Neural crest cell (in vitro differentiated cells): ENCODE measurements around the gene ECE1. TPM values are rescaled to one million over a fixed set of nuclear protein-coding genes. Genes with fewer than 3 reads are reported as not detected.
A peak's percentile ranks its signal among the peaks of the same experiment; 100 is the strongest.
"Not testable (repeated sequence)": the region's sequence is repeated elsewhere in the genome, so short reads cannot be mapped to it uniquely, and the experiment has no call there.

ENCODE experiments used
- DNase-seq: peaks from one replicate; pipeline ENCODE4 v3.0.0; 2021; ENCODE audit warnings: low read depth, mixed read lengths, low spot score
- H3K27ac Mint-ChIP-seq: one replicate; pipeline ENCODE4 v1.8.0; 2021; ENCODE audit warnings: mild to moderate bottlenecking, mixed read lengths; ENCODE audit not compliant: unreplicated experiment
- H3K27me3 Mint-ChIP-seq: 2 replicates; pipeline ENCODE4 v1.8.0; 2021; ENCODE audit warnings: low read depth, mild to moderate bottlenecking, mixed read lengths
- H3K36me3 Mint-ChIP-seq: 2 replicates; pipeline ENCODE4 v1.8.0; 2021; ENCODE audit warnings: low read depth, mild to moderate bottlenecking, mixed read lengths
- H3K4me1 Mint-ChIP-seq: 2 replicates; pipeline ENCODE4 v1.8.0; 2021; ENCODE audit warnings: mixed read lengths
- H3K4me3 Mint-ChIP-seq: one replicate; pipeline ENCODE4 v1.8.0; 2021; ENCODE audit warnings: mild to moderate bottlenecking, mixed read lengths
- H3K9me3 Mint-ChIP-seq: 2 replicates; pipeline ENCODE4 v1.8.0; 2021; ENCODE audit warnings: mixed read lengths
- CTCF ChIP-seq: fragments of 200-600 bp; sonication (generic); conservative IDR thresholded peaks from 2 replicates; pipeline ENCODE4 v1.5.0; 2021; ENCODE audit warnings: antibody characterized with exemption, mild to moderate bottlenecking
- total RNA-seq: library from RNA; stranded (reverse); gene quantifications from 2 replicates; pipeline ENCODE4 v1.2.1, GENCODE V29; 2021

The ECE1 gene
- total RNA-seq, 1 donor from 2014 or later, result 40.3 TPM

GRCh38 chr1:21234779-21235178 lies 55.5 kb downstream of the ECE1 start:
- no peak for DNase-seq
- H3K27ac Mint-ChIP-seq, result no peak overlapping the region
- H3K36me3 Mint-ChIP-seq, result no peaks in the 10 kb centered on the region
- H3K4me1 Mint-ChIP-seq, result peaks cover 27% of the 10 kb centered on the region
- H3K27me3 Mint-ChIP-seq, result no peaks in the 10 kb centered on the region
- no peaks in the 10 kb centered on the region for H3K9me3 Mint-ChIP-seq
- no peak overlapping the region for H3K4me3 Mint-ChIP-seq
- TF ChIP-seq CTCF, result no peak

GRCh38 chr1:21233490-21233889 lies 56.8 kb downstream of the ECE1 start:
- Mint-ChIP-seq H3K27ac (peak overlapping the region; percentile 52), H3K9me3 (no peaks in the 10 kb centered on the region), H3K4me3 (no peak overlapping the region), H3K36me3 (no peaks in the 10 kb centered on the region), H3K4me1 (peaks cover 19% of the 10 kb centered on the region), H3K27me3 (no peaks in the 10 kb centered on the region)
- DNase-seq, result no peak
- TF ChIP-seq CTCF, result no peak

GRCh38 chr1:21232044-21232443 lies 58.2 kb downstream of the ECE1 start:
- H3K4me1 Mint-ChIP-seq, result peaks cover 6% of the 10 kb centered on the region
- no peak overlapping the region for H3K4me3 Mint-ChIP-seq
- no peak overlapping the region for H3K27ac Mint-ChIP-seq
- TF ChIP-seq CTCF, result peak; percentile 90
- no peaks in the 10 kb centered on the region for H3K27me3 Mint-ChIP-seq
- DNase-seq, result peak; percentile 51
- no peaks in the 10 kb centered on the region for H3K9me3 Mint-ChIP-seq
- no peaks in the 10 kb centered on the region for H3K36me3 Mint-ChIP-seq

- DNase-seq, result no peak
- no peak for TF ChIP-seq CTCF
- no peaks in the 10 kb centered on the region for H3K27me3 Mint-ChIP-seq
- H3K9me3 Mint-ChIP-seq, result no peaks in the 10 kb centered on the region
- H3K27ac Mint-ChIP-seq, result no peak overlapping the region
- H3K36me3 Mint-ChIP-seq, result peaks cover 3% of the 10 kb centered on the region
- peaks cover 4% of the 10 kb centered on the region for H3K4me1 Mint-ChIP-seq
- H3K4me3 Mint-ChIP-seq, result no peak overlapping the region
Observed at GRCh38 chr1:21229246-21230000, 60.8 kb downstream of the ECE1 start.

- DNase-seq, H3K36me3 Mint-ChIP-seq, H3K27me3 Mint-ChIP-seq, H3K4me3 Mint-ChIP-seq, H3K27ac Mint-ChIP-seq, H3K4me1 Mint-ChIP-seq, H3K9me3 Mint-ChIP-seq: not testable (repeated sequence)
Observed at GRCh38 chr1:21228224-21228623, 62.0 kb downstream of the ECE1 start.

- no peak for DNase-seq
- no peak overlapping the region for H3K4me3 Mint-ChIP-seq
- no peaks in the 10 kb centered on the region for H3K9me3 Mint-ChIP-seq
- peaks cover 5% of the 10 kb centered on the region for H3K36me3 Mint-ChIP-seq
- H3K4me1 Mint-ChIP-seq, result no peaks in the 10 kb centered on the region
- no peak for TF ChIP-seq CTCF
- H3K27ac Mint-ChIP-seq, result no peak overlapping the region
- no peaks in the 10 kb centered on the region for H3K27me3 Mint-ChIP-seq
Observed at GRCh38 chr1:21225065-21225464, 65.2 kb downstream of the ECE1 start.
